K562 (cell line): Measurements from ENCODE around the gene C1R. TPM values are rescaled to one million over a fixed set of nuclear protein-coding genes. Genes with fewer than 3 reads are reported as not detected.
A peak's percentile ranks its signal among the peaks of the same experiment; 100 is the strongest.

Experiments
- ATAC-seq: fragments of 200-7000 bp; cut with Tn5 transposase; 3 replicates; pipeline ENCODE4 v1.9.1; 2020; ENCODE audit warnings: moderate library complexity
- BruUV-seq: library from RNA; stranded (reverse); fragments of 400-500 nt; replicated peaks from 2 replicates; lab custom pipeline; 2021; lab: Mats Ljungman, UMichigan
- CTCF ChIA-PET: fragments of 300-600 bp; formaldehyde crosslinking; extraction: SDS; loops from one replicate; lab custom pipeline; 2021; ENCODE audit warnings: low intra/inter-chr PET ratio; lab: Yijun Ruan, JAX
- POLR2A ChIA-PET: fragments of 300-600, 350-650 bp; sonication (Branson Sonifier 250); formaldehyde crosslinking; extraction: SDS; loops from one replicate; lab custom pipeline; 2021; ENCODE audit warnings: antibody characterized with exemption, inconsistent platforms; lab: Yijun Ruan, JAX
- DNase-seq, 4 experiments: peaks; one replicate each; pipeline versions ENCODE4 v3.0.0 to v3.0.0-alpha.2; 2011 to 2018; ENCODE audit warnings: low spot score in 3 of 4, mixed read lengths in 3 of 4; ENCODE audit errors: extremely low read depth in 1 of 4
- FAIRE-seq: peaks from 2 replicates; lab custom pipeline; 2011; peaks lifted over from hg19 to GRCh38; lab: Jason Lieb, UNC
- H2AFZ ChIP-seq: 2 replicates; pipeline ENCODE4 v1.6.0; 2011; ENCODE audit warnings: low read depth, low read length, control low read depth, inconsistent platforms
- H3K27ac ChIP-seq: fragments of 200-600 bp; 3 replicates; pipeline ENCODE4 v1.8.0; 2011; ENCODE audit warnings: low read depth, mild to moderate bottlenecking, control low read depth, inconsistent platforms, low read length, moderate library complexity, mixed read lengths; ENCODE audit errors: extremely low read depth
- H3K27me3 ChIP-seq, 2 experiments: fragments of 300-600 bp in 1 of 2; 2 replicates in 1 of 2; 3 replicates in 1 of 2; pipeline versions ENCODE4 v1.6.0 to v1.8.0; 2011; ENCODE audit warnings: inconsistent platforms in 2 of 2, low read length in 2 of 2, mild to moderate bottlenecking in 1 of 2, mixed read lengths in 1 of 2, moderate library complexity in 1 of 2; ENCODE audit not compliant: control insufficient read depth in 2 of 2, insufficient read depth in 2 of 2
- H3K36me3 ChIP-seq: fragments of 300-600 bp; 3 replicates; pipeline ENCODE4 v1.8.0; 2011; ENCODE audit warnings: mild to moderate bottlenecking, low read length, inconsistent platforms; ENCODE audit not compliant: control insufficient read depth, insufficient read depth
- H3K4me1 ChIP-seq, 2 experiments: fragments of 200-600 bp in 1 of 2; replicated peaks in 1 of 2; 2 replicates in 1 of 2; 3 replicates in 1 of 2; pipeline versions ENCODE4 v1.5.1 to v1.8.0; 2011; ENCODE audit warnings: inconsistent platforms in 2 of 2, low read length in 2 of 2, mild to moderate bottlenecking in 1 of 2, mixed read lengths in 1 of 2, moderate library complexity in 1 of 2; ENCODE audit not compliant: control insufficient read depth in 2 of 2, insufficient read depth in 2 of 2
- H3K4me2 ChIP-seq: 2 replicates; pipeline ENCODE4 v1.6.1; 2011; ENCODE audit warnings: low read length, control low read depth, inconsistent platforms, mixed read lengths; ENCODE audit not compliant: insufficient read depth
- H3K4me3 ChIP-seq: fragments of 200-600 bp; sonication (generic), shearing (Covaris generic); 2 replicates; pipeline ENCODE4 v1.5.1; 2016; ENCODE audit warnings: control low read depth, inconsistent platforms
- H3K79me2 ChIP-seq: fragments of 200-600 bp; 3 replicates; pipeline ENCODE4 v1.8.0; 2011; ENCODE audit warnings: low read length, inconsistent platforms; ENCODE audit not compliant: control insufficient read depth, insufficient read depth
- H3K9ac ChIP-seq, 2 experiments: 2 replicates each; pipeline versions ENCODE4 v1.6.0 to v1.6.1; 2011; ENCODE audit warnings: low read depth in 2 of 2, low read length in 2 of 2, control low read depth in 1 of 2, inconsistent platforms in 1 of 2, mild to moderate bottlenecking in 1 of 2, mixed read lengths in 1 of 2; ENCODE audit not compliant: insufficient read depth in 1 of 2
- H3K9me1 ChIP-seq: one replicate; pipeline ENCODE4 v1.6.0; 2011; ENCODE audit warnings: inconsistent platforms, mild to moderate bottlenecking, low read length, moderate library complexity; ENCODE audit not compliant: control insufficient read depth, insufficient read depth
- H3K9me3 ChIP-seq: replicated peaks from 2 replicates; pipeline ENCODE4 v1.5.1; 2011; ENCODE audit warnings: low read depth, low read length, inconsistent platforms; ENCODE audit not compliant: control insufficient read depth, insufficient read depth
- H4K20me1 ChIP-seq: replicated peaks from 2 replicates; pipeline ENCODE4 v1.6.1; 2011; ENCODE audit warnings: low read length, inconsistent platforms, mixed read lengths; ENCODE audit not compliant: control insufficient read depth, insufficient read depth
- CC2D1A ChIP-seq: fragments of 450-650 bp; IDR thresholded peaks from 2 replicates; pipeline ENCODE4 v1.6.1; 2017; ENCODE audit warnings: mild to moderate bottlenecking
- CREM ChIP-seq: IDR thresholded peaks from 2 replicates; pipeline ENCODE4 v1.6.1; 2014; ENCODE audit warnings: antibody characterized with exemption, low read depth
- FOSL1 ChIP-seq: fragments of 200-800 bp; sonication (Bioruptor generic); conservative IDR thresholded peaks from 2 replicates; pipeline ENCODE4 v1.6.1; 2016; ENCODE audit warnings: missing genetic modification characterization, missing compliant biosample characterization
- FOXK2 ChIP-seq, 2 experiments: fragments of 450-650 bp; IDR thresholded peaks in 1 of 2; conservative IDR thresholded peaks in 1 of 2; 2 replicates each; pipeline ENCODE4 v1.6.1; 2016; ENCODE audit warnings: low read depth in 2 of 2, mild to moderate bottlenecking in 1 of 2
- HEY1 ChIP-seq: fragments of 250-450 bp; sonication (Bioruptor Pico); IDR thresholded peaks from 2 replicates; pipeline ENCODE4 v1.5.0; 2020; ENCODE audit warnings: mild to moderate bottlenecking, moderate library complexity, borderline replicate concordance
- NCOA4 ChIP-seq: fragments of 450-650 bp; IDR thresholded peaks from 2 replicates; pipeline ENCODE4 v1.6.1; 2018; ENCODE audit warnings: mild to moderate bottlenecking; ENCODE audit not compliant: partially characterized antibody
- TFAP4 ChIP-seq: sonication (generic); formaldehyde crosslinking; IDR thresholded peaks from 2 replicates; pipeline ENCODE4 v1.8.0; 2022; ENCODE audit warnings: missing genetic modification reagents, mild to moderate bottlenecking, moderate library complexity, borderline replicate concordance
- TRIM24 ChIP-seq, 2 experiments: fragments of 450-650 bp; IDR thresholded peaks; 2 replicates each; pipeline ENCODE4 v1.6.1; 2016
- YBX1 ChIP-seq: fragments of 450-650 bp; IDR thresholded peaks from 2 replicates; pipeline ENCODE4 v1.7.1; 2016; ENCODE audit warnings: mild to moderate bottlenecking
- ZBTB2 ChIP-seq: fragments of 450-650 bp; IDR thresholded peaks from 2 replicates; pipeline ENCODE4 v1.6.1; 2016; ENCODE audit warnings: antibody characterized with exemption
- WGBS: fragments of 100-300 bp; shearing (Covaris generic); methylation state at CpG from one replicate; pipeline ENCODE4 v1.1.6; 2016; ENCODE audit warnings: low coverage, mixed read lengths; ENCODE audit not compliant: insufficient coverage; ENCODE audit errors: missing lambda C conversion rate; 5-methylcytosine and 5-hydroxymethylcytosine counted together
- in situ Hi-C: fragments of 300-500 bp; cut with MboI; formaldehyde crosslinking; loops from 4 replicates; pipeline ENCODE4 v1.15.0; 2018; ENCODE audit warnings: inconsistent platforms, mixed read lengths
- intact Hi-C: fragments of 100-400 bp; cut with micrococcal nuclease; formaldehyde crosslinking; loops from 2 replicates; pipeline ENCODE4 v1.14.2; 2022
- polyA plus RNA-seq, 8 experiments: library from polyadenylated mRNA; depleted of rRNA in 4 of 8; stranded (reverse) in 5 of 8; unstranded in 3 of 8; fragments of >200 nt; fragmentation: Nextera tagmentation in 2 of 8; fragmentation: Illumina TruSeq in 1 of 8; extraction: Ambion mirVana in 2 of 8; extraction: Trizol in 1 of 8; gene quantifications; 2 replicates each; pipeline versions ENCODE4 v1.2.1 to v1.2.3, GENCODE V29; 2011 to 2014; ENCODE audit warnings: inconsistent platforms in 1 of 8, missing spikeins in 1 of 8
- total RNA-seq, 7 experiments: library from RNA; depleted of rRNA in 6 of 7; stranded (reverse); fragments of >200 nt in 6 of 7; fragmentation: Illumina TruSeq in 2 of 7; extraction: Trizol in 2 of 7; gene quantifications; 2 replicates each; pipeline versions ENCODE4 v1.2.1 to v1.2.3, GENCODE V29; 2011 to 2021; ENCODE audit warnings: low replicate concordance in 1 of 7

Gene C1R
- total and polyA plus RNA-seq, 9 of the 15 experiments (the other 6 are each of a cell fraction or from before 2014, with no cell fraction given): 0.07 to 1.0 (median 0.33) TPM; not detected in 1

GRCh38 chr12:7091171-7091570 is 1.1 kb downstream of the C1R start:
- Histone ChIP-seq H3K4me2 (no peak overlapping the region), H3K79me2 (no peaks in the 10 kb centered on the region), H3K4me3 (no peak overlapping the region), H3K9ac (peak overlapping the region in 1 of 2 experiments; percentile 71; a peak in 1 of 4 replicates), H4K20me1 (no peaks in the 10 kb centered on the region), H3K9me1 (no peaks in the 10 kb centered on the region), H3K4me1 (peaks cover 6 to 16% of the 10 kb centered on the region in 2 experiments; a peak in 3 of 5 replicates), H3K27ac (no peak overlapping the region), H3K27me3 (no peaks in the 10 kb centered on the region; a peak in 2 of 5 replicates), H2AFZ (no peak overlapping the region), H3K9me3 (no peaks in the 10 kb centered on the region), H3K36me3 (no peaks in the 10 kb centered on the region)
- no peak for TF ChIP-seq NCOA4
- no peak for TF ChIP-seq CC2D1A
- no peak for TF ChIP-seq YBX1
- TF ChIP-seq CREM: no peak
- DNase-seq: no peak
- no peak for ATAC-seq
- POLR2A ChIA-PET: interaction anchor here (0.6 to 1.3 kb wide), 4 partner anchors 10 to 147 kb away, joined by 3 to 4 read pairs (median 4); partner anchors contain the start of genes C12orf57 and RNU7-1
- CTCF ChIA-PET: interaction anchor here (0.8 kb wide), 1 partner anchor 18 kb away, joined by 3 read pairs; no protein-coding TSS in a partner anchor
- no peak for FAIRE-seq
- in situ Hi-C loops (no loop called here), intact Hi-C loops (no loop called here)
- 17% methylated on average over 1 of the region's 7 CpGs for WGBS
- no TSS peak for BruUV-seq

- intact Hi-C loops: no loop called here
These were observed 1.8 kb downstream of the C1R start for GRCh38 chr12:7090222-7090998.

More at GRCh38 chr12:7090222-7090998, 1.8 kb downstream of the C1R start:
- in situ Hi-C loops: no loop called here
- TF ChIP-seq FOSL1 (tag): no peak
- no peak for TF ChIP-seq FOXK2 (conservative IDR thresholded peaks at IDR 0.05 in 1 of 2, IDR thresholded peaks at IDR 0.05 in 1 of 2; ENCODE audit: low read depth in 2 of 2)
- no peak for TF ChIP-seq HEY1 (CRISPR knock-in tag)
- TF ChIP-seq TFAP4 (CRISPR knock-in tag): peak; percentile 38; the same call in 1 of the 2 replicates
- no peak for TF ChIP-seq TRIM24 (IDR thresholded peaks at IDR 0.05)
- TF ChIP-seq ZBTB2: no peak
- TF ChIP-seq, all 486 proteins: peak for 1
- Histone ChIP-seq H2AFZ (no peak overlapping the region), H3K9me3 (no peaks in the 10 kb centered on the region), H3K9ac (no peak overlapping the region), H3K27ac (no peak overlapping the region), H3K9me1 (no peaks in the 10 kb centered on the region), H3K27me3 (no peaks in the 10 kb centered on the region; a peak in 2 of 5 replicates), H3K36me3 (no peaks in the 10 kb centered on the region), H3K4me2 (no peak overlapping the region), H3K79me2 (no peaks in the 10 kb centered on the region), H3K4me1 (peaks cover 6 to 16% of the 10 kb centered on the region in 2 experiments; a peak in 3 of 5 replicates), H3K4me3 (no peak overlapping the region), H4K20me1 (no peaks in the 10 kb centered on the region)
- ChIA-PET CTCF (no interaction called here), POLR2A (interaction anchor here (0.8 kb wide), 1 partner anchor 11 kb away, joined by 3 read pairs; no protein-coding TSS in a partner anchor)
- WGBS: 41% methylated on average over 14 of the region's 16 CpGs
- BruUV-seq: no TSS peak
- no peak for DNase-seq
- no peak for ATAC-seq
- FAIRE-seq: no peak
